Thoracic aorta (tissue), 2 donors: ENCODE data around the gene FARS2. TPM values are rescaled to one million over a fixed set of nuclear protein-coding genes. Genes with fewer than 3 reads are reported as not detected.

Source experiments
- ATAC-seq: fragments of 150-250 bp; one replicate; pipeline ENCODE4 v1.8.0; 2017; ENCODE audit warnings: low read depth; ENCODE audit not compliant: insufficient number of reproducible peaks, low FRiP score
- DNase-seq: peaks from one replicate; pipeline ENCODE4 v3.0.0-alpha.2; 2020; ENCODE audit warnings: low spot score
- H3K27ac ChIP-seq, 2 donors: fragments of 200-600 bp; sonication (generic); 1 replicate in 1 of 2; 2 replicates in 1 of 2; pipeline ENCODE4 v1.5.1; 2016; ENCODE audit warnings: mild to moderate bottlenecking in 2 of 2, moderate library complexity in 2 of 2
- H3K27me3 ChIP-seq: fragments of 200-600 bp; sonication (generic); replicated peaks from 2 replicates; pipeline ENCODE4 v1.6.0; 2016; ENCODE audit warnings: mild to moderate bottlenecking; ENCODE audit not compliant: insufficient read depth
- H3K36me3 ChIP-seq: fragments of 200-600 bp; sonication (generic); one replicate; pipeline ENCODE4 v1.5.1; 2016
- H3K4me1 ChIP-seq, 2 donors: fragments of 200-600 bp; sonication (generic); 1 replicate in 1 of 2; 2 replicates in 1 of 2; pipeline versions ENCODE4 v1.5.1 to v1.6.0; 2016; ENCODE audit warnings: low read depth in 2 of 2, mild to moderate bottlenecking in 1 of 2; ENCODE audit not compliant: control insufficient read depth in 1 of 2
- H3K4me3 ChIP-seq: fragments of 200-600 bp; sonication (generic); 2 replicates; pipeline ENCODE4 v1.5.1; 2016; ENCODE audit warnings: mild to moderate bottlenecking
- H3K9me3 ChIP-seq: fragments of 200-600 bp; sonication (generic); 2 replicates; pipeline ENCODE4 v1.5.1; 2016
- CTCF ChIP-seq: fragments of 200-600 bp; sonication (generic); IDR thresholded peaks from one replicate; pipeline ENCODE4 v1.5.1; 2019; ENCODE audit warnings: antibody characterized with exemption
- total RNA-seq, 2 donors: library from RNA; depleted of rRNA; stranded (reverse); fragments of >200 nt; gene quantifications; one replicate each; pipeline versions ENCODE4 v1.1.0 to v1.2.3, GENCODE V29; 2016

The FARS2 gene
- total RNA-seq, 2 donors from 2014 or later, result 10.4 to 11.6 TPM

GRCh38 chr6:5442319-5442718 lies 181.0 kb downstream of the FARS2 start:
- no peaks in the 10 kb centered on the region for H3K36me3 ChIP-seq
- no peak for TF ChIP-seq CTCF
- H3K4me1 ChIP-seq, result peaks cover 6 to 14% of the 10 kb centered on the region in 2 donors
- DNase-seq (no peak), ATAC-seq (no peak)
- H3K27me3 ChIP-seq, result no peaks in the 10 kb centered on the region
- no peak overlapping the region for H3K27ac ChIP-seq
- no peak overlapping the region for H3K4me3 ChIP-seq
- H3K9me3 ChIP-seq, result no peaks in the 10 kb centered on the region

GRCh38 chr6:5442916-5443315 lies 181.6 kb downstream of the FARS2 start:
- DNase-seq (no peak), ATAC-seq (no peak)
- Histone ChIP-seq H3K36me3 (no peaks in the 10 kb centered on the region), H3K27me3 (no peaks in the 10 kb centered on the region), H3K4me3 (no peak overlapping the region), H3K4me1 (peaks cover 6 to 14% of the 10 kb centered on the region in 2 donors), H3K27ac (no peak overlapping the region), H3K9me3 (no peaks in the 10 kb centered on the region)
- no peak for TF ChIP-seq CTCF

GRCh38 chr6:5443491-5443890 lies 182.2 kb downstream of the FARS2 start:
- H3K4me1 ChIP-seq, result peaks cover 6 to 14% of the 10 kb centered on the region in 2 donors
- no peaks in the 10 kb centered on the region for H3K9me3 ChIP-seq
- ATAC-seq (no peak), DNase-seq (no peak)
- no peak for TF ChIP-seq CTCF
- H3K27ac ChIP-seq, result no peak overlapping the region
- no peaks in the 10 kb centered on the region for H3K36me3 ChIP-seq
- no peaks in the 10 kb centered on the region for H3K27me3 ChIP-seq
- no peak overlapping the region for H3K4me3 ChIP-seq

GRCh38 chr6:5446362-5447075 lies 185.2 kb downstream of the FARS2 start:
- Histone ChIP-seq H3K4me3 (no peak overlapping the region), H3K9me3 (no peaks in the 10 kb centered on the region), H3K27ac (no peak overlapping the region), H3K36me3 (no peaks in the 10 kb centered on the region), H3K4me1 (peaks cover 6 to 14% of the 10 kb centered on the region in 2 donors), H3K27me3 (no peaks in the 10 kb centered on the region)
- ATAC-seq (no peak), DNase-seq (no peak)
- TF ChIP-seq CTCF, result no peak

- TF ChIP-seq CTCF, result no peak
- Histone ChIP-seq H3K27me3 (no peaks in the 10 kb centered on the region), H3K4me1 (peaks cover 6 to 8% of the 10 kb centered on the region in 2 donors), H3K36me3 (no peaks in the 10 kb centered on the region), H3K9me3 (no peaks in the 10 kb centered on the region), H3K27ac (no peak overlapping the region), H3K4me3 (no peak overlapping the region)
- DNase-seq, result no peak
- no peak for ATAC-seq
Measured at GRCh38 chr6:5447921-5448320, 186.6 kb downstream of the FARS2 start.
